Hematopoietic multipotent progenitor cell treated with erythropoietin and hydrocortisone succinate and interleukin-3 and kit ligand, for 8 days (in vitro differentiated cells): Measurements from ENCODE around the gene TTC28.
"Not testable (repeated sequence)": the region's sequence is repeated elsewhere in the genome, so short reads cannot be mapped to it uniquely, and the experiment has no call there.

ENCODE experiments used
- DNase-seq: peaks from one replicate; pipeline ENCODE4 v3.0.0-alpha.2; 2015

Gene TTC28

GRCh38 chr22:28077166-28077565, 602.5 kb downstream of the TTC28 start:
- DNase-seq: no peak

- DNase-seq: peak; percentile 35
Observed at GRCh38 chr22:28075358-28075981, 604.2 kb downstream of the TTC28 start.

- no peak for DNase-seq
Observed at GRCh38 chr22:28074526-28074925, 605.1 kb downstream of the TTC28 start.

GRCh38 chr22:28072066-28072465, 607.6 kb downstream of the TTC28 start:
- DNase-seq: no peak

GRCh38 chr22:28068826-28069225, 610.8 kb downstream of the TTC28 start:
- no peak for DNase-seq

GRCh38 chr22:28064920-28065319, 614.7 kb downstream of the TTC28 start:
- no peak for DNase-seq

- DNase-seq: no peak
Observed at GRCh38 chr22:28063656-28064055, 616.0 kb downstream of the TTC28 start.

GRCh38 chr22:28060594-28060993, 619.0 kb downstream of the TTC28 start:
- DNase-seq: not testable (repeated sequence)

- DNase-seq: no peak
Observed at GRCh38 chr22:28058036-28058435, 621.6 kb downstream of the TTC28 start.

- no peak for DNase-seq
Observed at GRCh38 chr22:28054819-28055208, 624.8 kb downstream of the TTC28 start.

GRCh38 chr22:28053896-28054818, 625.5 kb downstream of the TTC28 start:
- DNase-seq: no peak

- no peak for DNase-seq
Observed at GRCh38 chr22:28052825-28053269, 626.8 kb downstream of the TTC28 start.

GRCh38 chr22:28051787-28052356, 627.8 kb downstream of the TTC28 start:
- DNase-seq: peak; percentile 49

- no peak for DNase-seq
Observed at GRCh38 chr22:28051091-28051786, 628.4 kb downstream of the TTC28 start.

GRCh38 chr22:28048529-28048928, 631.1 kb downstream of the TTC28 start:
- DNase-seq: peak; percentile 14

- no peak for DNase-seq
Observed at GRCh38 chr22:28047740-28048139, 631.9 kb downstream of the TTC28 start.

GRCh38 chr22:28046100-28046499, 633.5 kb downstream of the TTC28 start:
- no peak for DNase-seq

GRCh38 chr22:28044546-28045173, 635.0 kb downstream of the TTC28 start:
- DNase-seq: no peak

- DNase-seq: no peak
Observed at GRCh38 chr22:28043266-28043665, 636.4 kb downstream of the TTC28 start.

- DNase-seq: peak; percentile 94
Observed at GRCh38 chr22:28034760-28035401, 644.8 kb downstream of the TTC28 start.

- DNase-seq: no peak
Observed at GRCh38 chr22:28034145-28034759, 645.4 kb downstream of the TTC28 start.

GRCh38 chr22:28032861-28033260, 646.8 kb downstream of the TTC28 start:
- peak; percentile 66 for DNase-seq
